ENCODE measurements around the gene CALML3. TPM values are rescaled to one million over a fixed set of nuclear protein-coding genes. Genes with fewer than 3 reads are reported as not detected.
"Not testable (repeated sequence)": the region's sequence is repeated elsewhere in the genome, so short reads cannot be mapped to it uniquely, and the experiment has no call there.

The CALML3 gene
- total RNA-seq, 1 donor from 2014 or later: not detected

GRCh38 chr10:5553400-5554170 lies 28.8 kb downstream of the CALML3 start:
- no peak for DNase-seq (ENCODE audit: low read depth)

- DNase-seq (ENCODE audit: low read depth): no peak
Observed at GRCh38 chr10:5555021-5555510, 30.3 kb downstream of the CALML3 start.

- no peak for DNase-seq (ENCODE audit: low read depth)
Observed at GRCh38 chr10:5555881-5556280, 31.1 kb downstream of the CALML3 start.

DNA sequence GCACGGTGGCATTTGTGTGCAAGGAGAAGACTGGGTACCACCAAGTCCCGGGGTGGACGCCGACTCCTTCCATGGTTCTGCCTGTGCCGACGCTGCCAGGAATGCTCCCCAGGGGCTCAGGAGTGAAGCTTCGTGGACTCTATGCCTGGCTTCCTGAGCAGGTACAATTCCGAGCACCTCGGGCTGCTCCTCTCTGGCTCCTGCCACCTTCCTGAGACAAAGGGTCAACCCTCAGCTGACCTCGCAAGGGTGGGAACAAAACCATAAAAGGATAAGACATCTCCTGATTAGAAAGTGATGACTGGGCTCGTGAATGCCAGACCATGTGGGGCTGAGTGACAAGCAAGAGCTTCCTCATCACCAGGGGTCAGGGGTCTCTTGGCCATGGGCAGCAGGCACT lies 31.8 kb downstream of the CALML3 start:
- DNase-seq (ENCODE audit: low read depth): no peak

- DNase-seq (ENCODE audit: low read depth): no peak
Observed at GRCh38 chr10:5557040-5557721, 32.4 kb downstream of the CALML3 start.

DNA sequence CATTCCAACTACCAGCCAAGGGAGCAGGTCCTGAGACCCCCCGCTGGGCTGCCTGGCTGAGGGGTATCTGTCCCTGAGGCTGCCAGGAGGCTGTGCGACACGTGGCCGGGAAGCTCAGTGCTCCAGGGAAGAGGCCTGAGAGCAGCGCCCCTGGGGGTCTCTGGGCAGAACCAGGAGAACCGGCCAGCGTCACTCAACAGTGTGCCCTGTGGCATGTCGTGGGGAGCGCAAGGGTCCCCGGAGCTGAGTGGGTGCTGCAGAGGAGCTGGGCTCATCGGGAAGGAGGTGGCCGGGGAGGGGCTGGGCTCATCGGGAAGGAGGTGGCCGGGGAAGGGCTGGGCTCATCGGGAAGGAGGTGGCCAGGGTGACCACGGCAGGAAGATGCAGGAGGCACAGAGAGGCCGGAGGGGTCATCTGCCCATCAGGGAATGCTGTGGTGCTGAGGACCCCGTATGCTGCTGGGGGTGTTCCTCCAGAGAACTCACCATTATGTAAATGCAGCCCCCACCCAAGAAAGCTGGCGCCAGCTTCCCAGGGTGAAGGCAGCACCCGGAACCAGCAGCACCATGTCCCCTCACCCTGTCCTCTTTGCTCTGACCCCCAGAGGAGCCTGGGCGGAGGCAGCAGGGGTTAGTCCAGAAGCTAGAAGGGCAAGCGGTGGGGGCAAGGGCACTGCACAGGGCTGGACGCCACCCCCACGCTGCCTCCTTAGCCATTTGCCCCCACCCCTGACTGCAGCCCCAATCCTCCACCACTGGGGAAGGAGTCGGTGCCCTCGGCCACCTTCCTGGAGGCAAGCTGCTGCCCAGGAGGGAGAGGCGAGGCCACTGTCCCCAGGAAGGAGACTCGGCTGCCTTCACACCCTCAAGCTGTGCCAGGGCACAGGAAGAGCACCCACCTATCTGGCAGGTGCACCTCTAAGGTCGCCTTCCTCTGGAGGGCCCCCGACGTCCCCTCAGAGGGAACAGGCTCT lies 33.3 kb downstream of the CALML3 start:
- DNase-seq (ENCODE audit: low read depth): no peak

- not testable (repeated sequence) for DNase-seq (ENCODE audit: low read depth)
Observed at GRCh38 chr10:5559022-5559421, 34.3 kb downstream of the CALML3 start.

GRCh38 chr10:5559642-5560141 lies 34.9 kb downstream of the CALML3 start:
- DNase-seq (ENCODE audit: low read depth): no peak

GRCh38 chr10:5560142-5560816 lies 35.5 kb downstream of the CALML3 start:
- no peak for DNase-seq (ENCODE audit: low read depth)

- no peak for DNase-seq (ENCODE audit: low read depth)
Observed at GRCh38 chr10:5560817-5561703, 36.3 kb downstream of the CALML3 start.

GRCh38 chr10:5561704-5562645 lies 37.2 kb downstream of the CALML3 start:
- DNase-seq (ENCODE audit: low read depth): no peak

DNA sequence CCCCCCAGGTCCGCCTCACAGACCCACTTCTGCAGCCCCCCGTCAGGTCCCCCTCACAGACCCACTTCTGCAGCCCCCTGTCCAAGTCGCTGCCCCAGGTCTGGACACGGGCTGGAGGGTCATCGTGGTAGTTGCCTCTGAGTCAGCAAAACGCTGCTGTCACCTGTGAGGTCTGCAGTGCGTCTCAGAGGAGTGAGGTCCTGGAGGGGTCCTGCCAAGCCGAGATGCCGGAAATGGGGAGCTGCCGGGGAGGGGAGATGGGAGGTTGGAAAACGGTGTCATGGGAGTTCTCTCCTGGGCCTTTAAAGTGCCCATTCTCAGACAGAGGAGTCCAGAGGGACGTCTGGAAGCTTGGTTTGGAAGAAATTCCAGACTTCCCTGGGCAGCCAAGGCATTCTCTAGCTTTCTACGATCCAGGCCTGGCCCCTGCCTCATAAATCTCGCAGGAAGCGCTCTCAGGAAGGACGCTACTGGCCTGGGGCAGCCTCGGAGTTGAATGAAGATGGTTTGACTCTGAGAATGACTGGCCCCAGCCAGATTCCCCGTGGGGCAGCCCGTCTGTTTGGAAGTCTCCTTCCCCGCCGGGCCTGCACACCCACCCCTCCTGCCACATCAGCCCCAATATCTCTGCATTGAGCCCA lies 38.7 kb downstream of the CALML3 start:
- DNase-seq (ENCODE audit: low read depth): no peak

DNA sequence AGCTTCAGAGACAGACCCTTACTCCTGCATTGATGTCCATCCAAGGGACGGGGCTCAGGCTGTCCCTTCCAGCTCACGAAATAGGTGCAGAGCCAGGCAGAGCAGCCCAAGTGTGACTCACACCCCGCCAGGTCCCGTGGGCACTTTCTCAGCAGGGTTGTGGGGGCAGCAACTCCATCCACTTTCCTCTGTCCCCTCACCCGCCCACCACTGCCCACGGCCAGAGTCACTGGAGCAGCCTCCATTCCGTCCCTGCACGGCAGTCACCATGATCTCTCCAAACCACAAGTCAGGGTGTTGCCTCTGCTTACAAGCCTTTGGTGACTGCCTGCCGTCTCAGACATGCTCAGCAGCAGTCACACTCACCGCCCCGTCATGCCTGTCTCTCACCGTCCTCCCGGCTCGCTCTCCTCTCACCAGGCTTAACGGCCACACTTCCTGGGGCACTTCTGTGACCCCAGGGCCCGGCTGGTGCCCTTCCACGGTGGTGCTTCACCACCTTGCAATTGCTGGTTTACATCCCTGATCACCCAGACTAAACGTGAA lies 39.3 kb downstream of the CALML3 start:
- DNase-seq (ENCODE audit: low read depth): peak; percentile 48

- DNase-seq (ENCODE audit: low read depth): no peak
Observed at GRCh38 chr10:5564537-5565204, 39.9 kb downstream of the CALML3 start.

DNA sequence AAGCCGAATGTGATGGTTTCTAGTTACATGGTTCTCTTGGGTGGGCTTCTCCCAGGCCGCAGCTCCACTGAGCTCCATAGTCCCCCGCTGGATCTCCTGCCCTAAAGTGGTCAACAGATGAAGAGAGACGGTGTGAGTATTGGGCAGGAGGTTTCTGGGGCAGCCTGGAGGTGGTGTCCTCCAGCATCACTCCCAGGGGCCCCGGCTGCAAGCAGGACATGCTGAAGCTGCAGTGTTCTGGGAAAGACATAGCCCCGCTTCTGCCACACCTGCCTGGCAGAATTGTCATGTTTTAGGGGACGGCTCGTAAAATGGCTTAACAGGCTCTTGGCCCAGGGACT lies 40.4 kb downstream of the CALML3 start:
- no peak for DNase-seq (ENCODE audit: low read depth)

- no peak for DNase-seq (ENCODE audit: low read depth)
Observed at GRCh38 chr10:5565671-5566581, 41.2 kb downstream of the CALML3 start.

DNA sequence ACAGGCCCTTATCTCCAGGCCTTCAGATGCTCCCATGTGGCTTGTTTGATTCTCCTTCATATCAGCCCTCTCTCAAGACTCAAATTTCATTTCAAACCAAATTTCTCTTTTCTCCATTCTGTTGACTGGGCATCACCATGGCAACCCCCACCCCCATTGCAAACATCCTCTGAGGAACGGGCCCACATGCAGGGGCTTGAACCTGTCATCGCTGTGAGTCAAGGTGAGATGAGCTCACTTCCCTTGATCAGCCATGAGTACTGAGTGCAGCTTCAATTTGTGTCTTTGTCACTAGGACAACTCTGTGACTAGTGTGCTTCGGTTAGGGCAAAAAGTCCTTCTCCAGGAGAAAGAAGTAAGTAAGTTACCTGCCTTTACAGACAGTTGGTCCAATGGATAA lies 41.9 kb downstream of the CALML3 start:
- DNase-seq (ENCODE audit: low read depth): peak; percentile 53
